ENCODE measurements around the gene CNOT2. TPM values are rescaled to one million over a fixed set of nuclear protein-coding genes. Genes with fewer than 3 reads are reported as not detected.

Gene CNOT2
- total RNA-seq, 1 experiment from 2014 or later = 82.9 TPM

- peaks cover 24 to 27% of the 10 kb centered on the region in 2 experiments for H3K4me1 Mint-ChIP-seq
- no peak overlapping the region for H3K4ac ChIP-seq (ENCODE audit: low read depth, low read length)
- no peak overlapping the region for H3K27ac ChIP-seq (ENCODE audit: insufficient read length, low read depth, low read length)
- H4K91ac ChIP-seq (ENCODE audit: insufficient read length, low read depth, low read length) = no peak overlapping the region
- H3K4me1 ChIP-seq (ENCODE audit: insufficient read depth, low read length) = peaks cover 3% of the 10 kb centered on the region
- no peak overlapping the region for H2BK12ac ChIP-seq (ENCODE audit: insufficient read length, low read depth, low read length)
- no peak overlapping the region for H2BK5ac ChIP-seq (ENCODE audit: insufficient read length, low read length)
- no peak overlapping the region for H3K14ac ChIP-seq (ENCODE audit: insufficient read depth, low read length)
- WGBS (ENCODE audit: extremely low coverage, insufficient read length, low lambda C conversion rate) = no CpG with 5 or more reads among the region's 8 CpGs
- H3K27me3 ChIP-seq (ENCODE audit: insufficient read depth, low read length) = no peaks in the 10 kb centered on the region
- H2AK5ac ChIP-seq (ENCODE audit: insufficient read length, low read length) = no peak overlapping the region
- H3K9me3 ChIP-seq (ENCODE audit: control insufficient read depth, low read depth, low read length) = no peaks in the 10 kb centered on the region
- no peak overlapping the region for H3K4me2 ChIP-seq (ENCODE audit: insufficient read depth, insufficient read length, low read length)
- no peak overlapping the region for H2BK15ac ChIP-seq (ENCODE audit: low read depth, low read length)
- no peaks in the 10 kb centered on the region for H3K27me3 Mint-ChIP-seq (ENCODE audit: low read depth)
- H3K27ac Mint-ChIP-seq = peak overlapping the region in 2 of 3 experiments; percentile 79 to 93; a peak in 3 of 7 replicates
- H3K23me2 ChIP-seq (ENCODE audit: insufficient read length, low read depth, low read length, poor library complexity, severe bottlenecking) = no peaks in the 10 kb centered on the region
- H2AFZ ChIP-seq (ENCODE audit: low read length) = no peak overlapping the region
- DNase-seq = peak; percentile 36
- H3K9ac ChIP-seq (ENCODE audit: extremely low read depth, insufficient read length, low read length) = no peak overlapping the region
- H3K79me2 ChIP-seq (ENCODE audit: insufficient read depth, low read length) = no peaks in the 10 kb centered on the region
- TF ChIP-seq CTCF (conservative IDR thresholded peaks at IDR 0.05) = no peak
- H4K20me1 ChIP-seq (ENCODE audit: control insufficient read depth, insufficient read depth, insufficient read length) = no peaks in the 10 kb centered on the region
- no peak overlapping the region for H3K56ac ChIP-seq (ENCODE audit: insufficient read length, low read depth, low read length)
- no peak overlapping the region for H3K4me3 Mint-ChIP-seq
- no peak overlapping the region for H4K8ac ChIP-seq (replicated peaks; ENCODE audit: insufficient read length, low read depth, low read length)
- no peak overlapping the region for H2BK20ac ChIP-seq (ENCODE audit: low read depth, low read length, poor library complexity, severe bottlenecking)
- no peak overlapping the region for H3K23ac ChIP-seq (ENCODE audit: insufficient read length, low read depth, low read length)
- no peaks in the 10 kb centered on the region for H3K9me3 Mint-ChIP-seq
- H2BK120ac ChIP-seq (ENCODE audit: low read depth, low read length, poor library complexity, severe bottlenecking) = no peak overlapping the region
- no peak overlapping the region for H3K18ac ChIP-seq (ENCODE audit: insufficient read length, low read depth, low read length)
- no peak overlapping the region for H4K5ac ChIP-seq (ENCODE audit: insufficient read length, low read depth, low read length)
- H3K79me1 ChIP-seq (ENCODE audit: insufficient read depth, low read depth, low read length, poor library complexity, severe bottlenecking) = no peaks in the 10 kb centered on the region
- H3T11ph ChIP-seq (ENCODE audit: low read length) = no peak overlapping the region
- peaks cover 12 to 32% (median 31%) of the 10 kb centered on the region in 3 experiments; a peak in 6 of 7 replicates for H3K36me3 Mint-ChIP-seq (ENCODE audit: insufficient read depth in 1 of 3, low read depth in 3 of 3)
Measured at GRCh38 chr12:70334742-70335141, 91.5 kb downstream of the CNOT2 start.

Measured in H9 (cell line).